Activated T-cell treated with anti-CD3 and anti-CD28 coated beads for 24 hours (primary cell): ENCODE data around the gene TAC3.
A peak's percentile ranks its signal among the peaks of the same experiment; 100 is the strongest.
"Not testable (repeated sequence)": the region's sequence is repeated elsewhere in the genome, so short reads cannot be mapped to it uniquely, and the experiment has no call there.

Source experiments
- DNase-seq: peaks from one replicate; pipeline ENCODE4 v3.0.0-alpha.2; 2020; ENCODE audit warnings: low read depth

The TAC3 gene

DNA sequence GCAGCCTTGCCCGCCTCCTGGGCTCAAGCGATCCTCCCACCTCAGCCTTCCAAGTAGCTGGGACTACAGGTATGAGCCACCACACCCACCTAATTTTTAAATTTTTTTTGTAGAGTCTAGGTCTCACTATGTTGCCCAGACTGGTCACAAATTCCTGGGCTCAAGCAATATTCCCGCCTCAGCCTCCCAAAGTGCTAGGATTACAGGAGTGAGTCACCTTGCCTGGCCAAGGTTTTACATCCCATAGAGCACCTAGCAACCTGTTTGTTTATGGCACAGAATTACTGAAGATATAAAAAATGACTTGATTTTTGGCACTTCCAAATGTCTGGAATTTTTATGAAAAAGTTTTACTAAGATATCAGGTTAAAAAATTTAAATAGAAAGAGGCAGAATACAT is 17.1 kb upstream of the TAC3 start:
- DNase-seq, result no peak

DNA sequence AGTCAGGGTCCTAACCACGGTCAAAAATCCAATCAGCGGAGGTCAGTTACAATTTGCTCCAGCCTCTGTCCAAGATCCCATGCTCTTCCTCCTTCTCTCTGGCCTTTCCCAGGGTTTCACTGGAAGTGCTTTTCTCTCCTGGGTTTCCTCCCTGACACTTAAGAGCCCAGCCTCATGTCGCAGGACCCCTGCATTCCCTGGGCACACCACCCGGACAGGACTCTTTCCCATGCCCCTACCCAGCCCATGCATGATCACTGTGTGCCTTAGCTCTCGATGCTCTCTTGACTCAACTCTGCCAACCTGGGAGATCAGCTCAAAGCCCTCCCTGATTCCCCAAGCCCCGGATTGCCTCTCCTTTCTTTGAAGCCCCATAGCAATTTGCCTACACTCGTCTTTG is 15.5 kb upstream of the TAC3 start:
- no peak for DNase-seq

DNA sequence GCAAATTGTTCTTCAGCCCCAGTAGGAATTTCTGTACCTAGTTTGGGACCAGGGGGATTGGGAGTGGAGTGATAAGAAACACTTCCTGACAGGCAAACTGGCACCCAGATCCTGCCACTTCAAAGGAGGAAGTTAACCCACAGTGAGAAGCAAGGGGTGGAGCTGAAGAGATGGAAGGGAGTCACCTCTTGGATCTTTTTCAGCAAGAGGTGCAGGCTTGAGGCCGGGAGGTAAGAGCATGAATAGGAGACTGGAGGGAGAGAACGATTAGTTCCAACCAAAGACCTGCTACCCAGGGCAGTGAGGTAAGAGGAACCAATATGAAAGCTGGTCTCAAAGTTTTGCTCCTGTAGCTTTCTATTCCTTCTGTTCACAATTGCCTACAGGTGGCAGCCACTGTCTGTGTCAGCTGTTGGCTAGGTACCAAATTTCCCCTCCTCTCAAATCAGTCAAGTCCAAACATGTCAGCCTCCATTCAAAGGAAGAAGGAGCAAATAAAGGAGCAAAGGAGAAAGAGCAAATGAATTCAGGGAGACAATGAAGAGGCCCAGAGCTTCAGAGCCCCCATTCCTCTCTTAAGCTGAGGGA is 14.9 kb upstream of the TAC3 start:
- no peak for DNase-seq

DNA sequence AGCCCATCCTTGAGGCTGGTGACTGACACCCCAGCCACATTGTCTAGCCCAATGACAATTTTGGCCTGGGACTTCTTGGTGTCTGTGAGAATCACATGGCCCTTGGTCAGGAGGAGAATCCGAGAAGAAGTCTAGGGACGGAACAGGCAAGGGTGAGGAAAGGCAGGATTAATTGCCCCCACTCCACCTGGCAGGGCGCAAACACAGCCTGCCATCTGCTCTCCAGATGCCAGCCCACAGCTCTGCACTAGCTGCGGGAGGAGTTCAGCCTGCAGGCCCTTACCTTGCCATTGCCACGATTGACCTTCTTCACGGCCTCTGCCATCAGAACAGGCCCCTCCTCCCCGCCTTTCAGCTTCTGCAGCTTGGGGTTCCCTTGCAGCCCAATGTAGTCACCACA is 13.1 kb upstream of the TAC3 start:
- no peak for DNase-seq

DNA sequence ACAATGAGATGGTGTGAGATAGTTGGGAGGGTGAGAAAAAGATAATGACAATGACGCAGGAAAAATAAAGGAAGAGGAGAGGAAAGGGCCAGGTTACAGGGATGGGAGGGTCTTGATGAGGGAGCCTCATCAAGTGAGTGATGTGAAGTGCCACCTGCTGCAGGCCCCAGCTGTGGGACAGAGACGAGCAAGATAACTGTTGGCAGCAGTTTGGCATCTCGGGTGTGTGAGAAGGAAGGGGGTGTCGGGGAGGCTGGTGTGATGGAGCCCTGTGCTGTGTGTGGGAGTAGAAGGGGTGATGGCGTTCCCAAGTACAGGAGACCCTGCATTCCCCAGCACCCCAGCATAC is 11.4 kb upstream of the TAC3 start:
- DNase-seq, result no peak

DNA sequence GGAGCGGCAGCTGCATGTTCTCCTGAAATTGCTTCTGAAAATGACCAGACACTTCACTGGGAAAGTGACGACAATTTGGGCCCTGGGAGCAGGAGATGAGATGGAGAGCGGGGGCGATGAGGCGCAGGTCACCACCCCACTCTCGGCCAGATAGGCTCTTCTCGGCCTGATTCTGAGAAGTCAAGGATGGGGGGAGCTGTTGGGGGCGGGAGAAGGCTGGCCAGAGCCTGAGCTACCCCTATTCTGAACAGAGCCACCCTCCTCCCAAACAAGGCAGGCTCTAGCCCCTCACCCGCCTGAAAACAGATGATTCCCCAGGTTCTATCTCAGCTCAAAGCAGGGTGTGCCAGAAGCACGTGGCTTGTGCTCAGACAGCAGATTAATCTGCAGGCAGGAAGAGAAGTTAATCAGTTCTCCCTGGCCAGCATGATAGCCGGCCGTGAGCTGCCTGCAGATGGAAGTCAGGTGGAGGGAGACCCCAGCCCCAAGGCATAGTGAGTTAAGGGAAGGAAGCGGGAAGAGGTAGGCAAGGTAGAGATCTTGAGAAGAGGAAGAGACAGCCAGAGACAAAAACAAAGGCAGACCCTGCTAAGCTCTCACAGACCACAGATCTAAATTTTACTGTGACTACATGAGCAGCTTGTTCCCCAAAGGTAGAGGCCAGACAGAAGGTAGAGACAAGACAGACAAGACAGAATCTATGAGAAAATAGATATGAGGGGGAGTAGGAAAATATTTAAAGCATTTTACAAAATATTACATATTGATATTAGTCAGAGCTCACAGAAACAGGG is 10.9 kb upstream of the TAC3 start:
- DNase-seq, result no peak

DNA sequence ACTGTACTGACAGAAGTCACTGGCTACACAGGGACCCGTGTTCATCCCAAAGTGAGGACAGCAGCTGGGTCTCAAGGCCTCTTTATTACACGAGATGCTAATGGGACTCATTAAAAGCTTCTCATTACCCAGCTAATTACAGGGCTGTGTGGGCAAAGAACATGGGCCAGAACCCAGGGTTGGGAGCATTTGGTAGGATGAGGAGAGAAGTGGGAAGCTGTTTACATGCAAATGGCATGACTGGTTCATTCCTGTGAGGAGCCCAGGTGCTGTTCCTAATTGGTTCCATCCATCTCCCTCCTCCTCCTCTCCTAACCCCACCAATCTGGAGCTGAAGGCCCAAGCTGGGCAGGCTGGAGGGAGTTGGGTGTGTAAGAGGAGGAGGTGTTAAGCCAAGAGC is 8.9 kb upstream of the TAC3 start:
- DNase-seq, result no peak

DNA sequence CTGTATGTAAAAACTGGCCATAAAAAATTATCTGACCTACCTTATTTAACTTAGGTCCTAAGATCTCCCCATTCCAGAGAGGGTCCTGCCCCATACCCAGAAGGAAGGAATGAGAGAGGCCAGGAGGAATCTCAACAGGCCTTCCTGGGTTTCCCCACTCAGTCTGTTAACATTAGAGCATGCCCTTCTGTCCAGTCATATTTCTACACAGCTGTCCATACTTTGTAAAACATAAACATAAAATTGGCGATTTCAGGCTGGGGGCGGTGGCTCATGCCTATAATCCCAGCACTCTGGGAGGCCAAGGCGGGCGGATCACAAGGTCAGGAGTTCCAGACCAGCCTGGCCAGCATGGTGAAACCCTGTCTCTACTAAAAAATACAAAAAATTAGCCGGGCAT is 6.0 kb upstream of the TAC3 start:
- not testable (repeated sequence) for DNase-seq

DNA sequence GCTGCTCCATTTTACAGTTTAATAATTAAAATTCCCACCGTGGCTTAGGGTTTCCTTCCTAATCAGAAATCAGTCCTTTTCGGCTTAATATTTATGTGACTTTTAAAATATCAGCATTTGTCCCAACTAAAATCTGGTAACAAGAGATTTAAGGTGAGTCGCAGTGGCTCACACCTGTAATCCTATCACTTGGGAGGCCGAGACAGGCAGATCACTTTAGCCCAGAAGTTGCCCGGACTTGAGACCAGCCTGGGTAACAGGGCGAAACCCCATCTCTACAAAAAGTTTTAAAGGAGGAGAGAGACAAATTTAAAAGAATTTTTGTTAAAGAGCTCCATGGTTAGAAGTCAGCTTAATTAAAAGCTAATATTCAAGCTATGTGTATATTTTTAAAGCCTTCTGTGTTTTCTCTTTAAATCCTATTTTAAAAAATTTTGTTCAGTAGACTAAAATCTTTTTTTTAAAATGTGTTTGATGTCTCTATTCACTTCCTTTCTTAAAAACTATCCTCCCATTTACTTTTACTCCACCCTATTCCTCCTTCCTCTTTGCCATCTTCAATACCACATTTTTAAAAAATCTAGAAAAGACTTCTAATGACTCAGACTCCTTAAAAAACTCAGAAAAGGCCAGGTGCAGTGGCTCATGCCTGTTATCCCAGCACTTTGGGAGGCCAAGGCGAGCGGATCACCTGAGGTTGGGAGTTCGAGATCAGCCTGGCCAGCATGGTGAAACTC is 3.8 kb upstream of the TAC3 start:
- DNase-seq, result no peak

DNA sequence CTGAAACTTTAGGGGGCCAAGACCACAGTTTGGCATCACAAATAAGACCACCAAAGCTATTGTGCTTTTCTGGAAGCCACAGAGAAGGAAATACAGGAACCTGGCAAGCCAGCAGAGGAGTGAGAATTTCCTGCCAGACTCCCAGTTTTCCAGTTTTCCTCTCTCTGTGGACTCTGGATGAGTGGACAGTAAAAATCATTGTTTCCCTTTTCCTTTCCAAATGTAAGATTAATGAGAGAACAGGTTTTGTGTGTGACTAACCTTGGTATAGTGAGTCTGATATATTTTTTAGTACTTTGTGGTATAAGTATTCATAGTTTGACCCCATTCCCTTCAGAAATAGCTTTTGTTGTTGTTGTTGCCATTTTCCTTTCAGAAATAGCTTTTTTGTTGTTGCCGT is 2.6 kb upstream of the TAC3 start:
- DNase-seq, result no peak

DNA sequence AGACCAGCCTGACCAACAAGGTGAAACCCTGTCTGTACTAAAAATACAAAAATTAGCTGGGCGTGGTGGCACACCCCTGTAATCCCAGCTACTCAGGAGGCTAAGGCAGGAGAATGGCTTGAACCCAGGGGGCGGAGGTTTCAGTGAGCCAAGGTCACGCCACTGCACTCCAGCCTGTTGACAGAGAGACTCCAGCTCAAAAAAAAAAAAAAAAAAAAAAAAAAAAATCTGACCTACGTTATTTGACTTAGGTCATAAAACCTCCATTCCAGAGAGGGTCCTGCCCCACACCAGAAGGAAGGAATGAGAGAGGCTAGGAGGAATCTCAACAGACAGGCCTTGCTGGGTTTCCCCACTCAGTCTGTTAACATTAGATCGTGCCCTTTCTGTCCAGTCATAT is 2.0 kb upstream of the TAC3 start:
- DNase-seq, result not testable (repeated sequence)

DNA sequence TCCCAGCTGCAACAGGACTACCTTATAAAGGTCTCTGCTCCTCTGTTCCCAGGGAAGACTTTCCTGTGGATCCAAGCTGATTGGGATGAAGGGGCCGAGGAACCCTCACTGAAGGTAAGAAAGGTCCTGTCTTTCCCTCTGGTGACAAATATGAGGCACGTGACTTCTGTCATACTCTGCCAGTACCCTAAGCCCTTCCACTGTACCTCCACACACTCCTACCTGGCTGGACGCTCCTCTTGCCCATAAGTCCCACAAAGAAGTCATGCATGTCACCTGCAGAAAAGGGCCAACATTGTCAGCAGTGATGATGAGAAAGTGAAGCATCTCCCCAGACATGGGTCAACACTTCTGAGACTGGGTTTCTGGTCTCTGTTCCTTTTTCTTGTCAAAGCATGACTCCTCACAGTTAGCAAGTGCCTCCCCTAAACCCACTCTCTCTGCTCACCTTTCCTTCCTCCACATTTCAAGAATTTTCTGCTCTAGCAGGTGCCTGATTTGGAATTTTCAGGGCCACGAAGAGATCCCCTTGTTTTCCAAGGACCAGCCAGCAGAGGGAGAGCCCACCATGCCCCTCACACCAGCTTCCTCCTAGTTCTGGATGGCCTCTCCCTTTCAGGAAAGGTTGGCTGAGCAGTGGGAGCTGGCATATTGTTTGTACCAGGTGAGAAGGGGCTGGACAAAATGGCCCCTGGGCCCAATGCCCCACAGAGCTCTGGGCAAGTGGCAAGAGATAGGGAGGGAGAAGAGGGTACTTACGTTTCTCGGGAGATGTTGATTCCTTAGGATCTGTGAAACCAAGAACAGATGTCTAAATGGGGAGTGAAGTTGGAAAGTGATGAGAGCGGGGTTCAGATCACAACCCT is 3.5 kb downstream of the TAC3 start:
- DNase-seq, result no peak

DNA sequence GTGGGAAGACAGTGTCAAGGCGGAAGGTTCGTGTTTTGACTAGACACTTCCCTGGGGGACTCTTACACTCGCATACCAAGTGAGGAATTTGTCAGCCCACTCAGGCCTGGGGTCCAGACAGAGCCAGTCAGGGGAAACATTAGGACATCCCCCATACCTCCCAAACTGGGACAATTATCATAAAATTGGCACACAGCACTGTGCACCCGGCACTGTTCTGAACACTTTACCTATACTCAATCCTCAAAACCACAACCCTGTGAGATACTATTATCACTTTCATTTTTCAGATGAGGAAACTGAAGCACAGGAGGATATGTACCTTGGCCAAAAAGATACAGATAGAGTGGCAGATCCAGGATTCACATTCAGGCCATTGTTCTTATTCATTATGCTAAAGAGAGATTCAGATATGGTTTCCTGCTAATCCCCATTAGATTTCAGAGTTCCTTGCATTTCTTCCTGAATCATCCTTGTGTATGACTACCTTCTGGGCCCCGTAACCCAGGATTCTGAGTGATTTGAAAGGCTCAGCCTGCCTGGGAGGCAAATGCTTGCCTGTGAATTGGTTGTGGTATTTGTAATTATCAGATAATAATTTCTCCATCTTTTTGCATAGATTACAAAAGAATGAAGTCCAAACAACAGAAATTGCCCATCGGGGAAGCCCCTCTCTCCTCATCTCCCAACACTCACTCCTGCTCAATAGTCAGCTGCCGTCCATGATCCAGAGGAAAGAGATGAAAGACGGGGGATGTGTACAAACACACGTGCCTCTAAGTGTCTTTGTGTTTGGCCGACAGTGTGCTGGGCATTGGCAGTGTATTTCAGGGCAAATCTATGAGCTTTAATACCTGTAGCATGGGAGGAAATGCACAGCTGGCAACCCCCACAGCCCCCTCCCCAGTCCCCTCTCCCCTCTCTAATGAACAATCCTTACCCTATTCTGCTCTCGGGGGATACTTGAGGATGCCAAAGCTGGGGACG is 4.6 kb downstream of the TAC3 start:
- no peak for DNase-seq

DNA sequence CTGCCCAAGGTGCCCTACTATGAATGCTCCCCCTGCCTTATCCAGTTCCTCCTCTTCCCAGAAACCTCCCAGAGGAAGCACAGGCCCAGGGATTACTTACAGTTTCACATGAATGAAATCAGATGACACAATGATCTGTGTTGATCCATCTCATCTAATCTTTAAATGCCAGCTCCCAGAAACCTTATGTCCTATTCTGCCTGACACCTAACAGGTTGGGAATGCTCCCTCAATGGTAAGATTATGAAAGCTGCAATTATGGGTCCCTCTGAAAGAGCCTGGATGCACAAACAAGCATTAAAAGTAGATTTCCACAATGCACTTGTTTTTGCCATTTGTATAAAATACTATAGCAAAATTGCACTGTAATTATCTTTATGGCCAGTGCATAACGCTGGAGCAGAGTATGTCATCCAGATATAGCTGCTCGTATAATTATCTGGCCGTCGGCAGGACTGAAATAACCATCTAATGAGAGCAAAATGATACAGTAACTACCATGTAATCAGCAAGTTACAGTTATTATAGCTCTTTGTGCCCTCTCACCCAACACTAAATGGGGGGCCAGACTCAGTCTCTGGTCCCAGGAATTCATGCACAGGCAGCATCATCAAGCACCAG is 5.6 kb downstream of the TAC3 start:
- no peak for DNase-seq

DNA sequence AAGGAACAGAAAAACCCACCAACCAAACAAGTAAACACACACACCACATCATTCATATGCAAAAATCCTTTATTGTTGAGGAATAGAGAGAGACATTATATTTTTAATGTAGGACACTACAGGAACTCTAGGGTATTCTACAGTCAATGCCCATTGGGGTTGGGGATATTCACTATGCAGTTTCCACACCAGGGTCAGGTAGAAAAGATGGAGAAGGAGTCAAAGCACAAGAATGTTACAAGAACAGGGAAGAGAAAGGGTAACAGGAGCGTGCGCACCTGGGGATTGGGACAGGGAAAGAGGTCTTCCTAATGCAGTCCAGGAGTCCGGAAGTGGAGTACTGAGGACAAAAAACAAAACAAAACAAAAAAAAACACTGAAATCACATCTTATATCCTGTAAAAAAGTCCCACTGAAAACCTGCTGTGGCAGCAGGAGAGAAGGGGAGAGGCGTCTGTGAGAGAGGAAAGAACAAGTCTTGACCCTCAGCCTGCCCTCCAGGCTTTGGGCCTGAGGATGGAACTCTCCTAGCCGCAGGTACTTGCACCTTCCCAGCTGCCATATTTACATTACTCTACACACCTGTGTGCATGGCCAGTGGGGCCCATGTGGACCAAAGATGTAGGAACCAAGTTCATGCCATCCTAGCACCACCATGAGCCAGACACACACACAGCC is 6.2 kb downstream of the TAC3 start:
- no peak for DNase-seq

DNA sequence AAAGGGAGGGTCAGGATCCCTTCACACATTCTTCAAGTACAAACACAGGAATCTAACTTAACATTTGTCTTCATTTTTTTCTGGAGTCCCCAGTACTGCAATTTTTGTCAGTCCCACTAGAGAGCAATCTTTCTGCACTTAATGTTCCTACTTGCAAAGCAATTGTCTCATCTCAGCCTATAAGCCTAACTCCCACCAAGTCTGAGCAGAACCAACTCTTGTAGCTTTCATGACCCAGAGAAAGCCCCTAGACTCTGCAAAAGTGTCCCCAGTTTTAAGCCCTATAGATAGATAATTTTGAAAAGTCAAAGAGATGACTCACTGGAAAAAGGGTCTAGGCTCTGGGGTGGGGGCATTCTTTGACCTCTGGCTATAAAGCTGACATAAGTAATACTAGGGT is 8.2 kb downstream of the TAC3 start:
- DNase-seq, result no peak

DNA sequence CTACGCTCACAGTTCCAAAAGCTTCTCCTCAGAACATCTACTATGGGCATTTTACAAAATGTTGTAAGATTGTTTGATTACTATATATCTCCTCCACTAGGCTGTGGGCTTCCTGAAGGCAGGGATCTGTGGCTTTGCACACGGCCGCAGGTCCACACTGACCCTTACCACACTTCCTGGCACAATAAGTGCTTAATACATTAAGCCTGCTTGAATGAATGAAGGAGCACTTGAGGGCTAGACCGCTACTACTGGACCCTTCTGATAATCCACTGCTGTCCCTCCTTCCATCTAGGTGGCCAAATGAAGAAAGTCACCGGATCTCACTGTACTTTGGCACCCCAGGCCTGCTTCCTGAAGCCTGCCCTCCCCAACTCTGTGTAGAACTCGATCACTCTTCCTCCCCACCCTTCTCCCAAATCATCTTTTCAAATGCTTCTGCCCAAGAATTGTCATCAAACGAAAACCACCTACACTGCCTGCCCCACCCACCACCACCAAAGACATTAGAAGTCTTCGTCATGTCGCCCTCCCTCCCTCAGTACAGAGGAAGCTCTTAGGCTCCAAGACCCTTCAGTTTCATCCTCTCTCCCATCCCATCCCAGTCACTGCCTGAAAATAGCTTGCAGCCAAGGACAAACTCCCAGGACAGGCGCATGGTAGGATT is 9.4 kb downstream of the TAC3 start:
- no peak for DNase-seq

DNA sequence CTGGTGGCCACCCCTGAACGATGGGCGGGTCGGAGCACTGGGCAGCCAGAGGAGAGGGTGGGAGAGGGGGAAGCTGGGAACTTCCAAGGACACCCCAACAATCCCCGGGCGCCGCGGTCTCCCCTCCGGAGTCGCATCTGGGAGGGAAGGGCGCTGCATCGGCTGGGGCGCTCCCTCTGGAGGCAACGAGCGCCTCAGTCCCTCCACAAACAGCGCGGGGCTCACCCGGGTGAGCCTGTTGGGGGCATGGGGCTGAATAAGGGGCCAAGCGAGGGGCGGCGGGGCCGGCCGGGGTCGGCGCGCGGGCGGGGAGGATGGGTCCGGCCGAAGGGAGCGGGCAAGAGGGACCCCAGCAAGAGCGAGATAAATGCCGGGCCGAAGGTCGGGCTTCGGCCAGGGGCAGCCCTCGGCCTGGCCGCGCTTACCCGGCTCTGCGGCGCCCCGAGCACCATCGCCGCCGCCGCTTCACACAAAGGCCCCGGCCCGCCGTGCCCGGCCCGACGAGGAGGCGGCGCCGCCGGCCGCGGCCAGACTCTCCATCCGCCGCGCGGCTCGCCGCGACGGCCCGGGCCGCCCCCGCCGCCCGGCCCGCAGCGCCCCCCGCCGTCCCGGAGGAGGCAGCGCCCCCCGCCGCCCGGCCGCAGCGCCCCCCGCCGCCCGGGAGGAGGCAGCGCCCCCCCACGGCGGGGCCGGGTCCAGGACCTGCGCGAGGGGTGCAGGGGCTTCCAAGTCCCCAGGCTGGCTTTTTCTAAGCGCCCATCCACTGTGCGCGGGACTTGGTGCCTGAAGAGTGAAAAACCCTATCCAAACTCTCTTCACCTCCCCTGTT is 10.1 kb downstream of the TAC3 start, which contains the start of gene ZBTB39:
Gene ZBTB39, minus strand, starts transcription at position 567 of the 829 bp plus-strand sequence. CDS start 1,629 bp downstream, outside the sequence.
- peak; percentile 60 for DNase-seq

DNA sequence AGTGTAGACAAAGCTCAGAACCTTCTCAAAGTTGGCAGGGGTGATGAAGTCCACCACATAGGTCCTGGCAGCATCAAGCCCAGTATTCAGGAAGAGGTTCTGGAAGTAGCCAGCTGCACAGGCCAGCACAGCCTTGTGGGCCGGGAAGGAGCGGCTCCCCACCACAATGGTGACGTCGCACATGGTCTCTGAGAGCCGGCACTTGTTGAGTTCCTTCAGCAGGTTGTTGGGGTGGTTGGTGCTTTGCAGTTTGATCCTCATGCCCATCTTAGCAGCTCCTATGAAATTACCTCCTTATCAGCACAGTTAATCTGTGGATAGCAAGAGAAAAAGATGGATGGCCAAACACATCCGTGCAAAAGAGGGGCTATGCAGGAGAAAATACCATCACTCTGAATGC is 11.7 kb downstream of the TAC3 start:
- no peak for DNase-seq
